8988T (cell line): Measurements from ENCODE around the gene CTIF.
A peak's percentile ranks its signal among the peaks of the same experiment; 100 is the strongest.

Experiments
- DNase-seq: peaks from one replicate; pipeline ENCODE4 v3.0.0; 2011

Gene CTIF

DNA sequence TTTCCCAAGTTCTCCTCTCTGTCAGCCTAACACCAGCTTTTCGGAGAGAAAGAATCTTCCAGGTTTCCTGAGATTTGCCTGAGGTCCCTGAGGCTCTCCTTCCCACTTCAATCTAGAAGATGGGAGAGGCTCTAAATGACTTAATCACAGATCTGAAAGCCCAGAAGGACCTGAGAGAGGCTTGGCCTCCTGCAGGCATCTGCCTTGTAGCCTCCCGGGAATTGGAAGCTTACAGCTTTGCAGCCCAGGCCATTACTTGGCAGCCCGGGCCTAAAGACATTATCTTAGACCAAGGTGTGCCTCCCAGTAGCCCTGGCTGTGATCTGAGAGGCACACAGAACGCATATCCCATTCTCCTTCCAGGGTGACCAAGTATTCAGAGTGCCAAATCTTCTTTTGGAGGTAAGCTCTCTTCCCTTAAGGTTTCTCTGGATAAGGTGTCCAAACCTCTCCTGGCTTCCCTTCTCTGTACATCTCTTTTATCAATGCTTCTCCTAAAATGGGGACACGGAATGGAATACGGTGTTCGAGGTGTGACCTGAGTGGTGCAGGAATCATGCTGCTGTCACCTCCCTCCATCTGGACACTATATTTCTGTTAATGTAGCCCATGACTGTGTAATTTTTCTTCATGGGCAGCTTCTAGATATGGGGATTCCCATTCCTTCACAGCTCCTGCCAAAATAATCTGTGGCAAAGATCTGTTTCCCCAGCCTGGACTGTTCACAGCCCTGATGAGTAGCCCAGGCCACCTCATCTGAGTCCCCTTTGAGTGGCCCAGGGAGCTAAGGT, 16.0 kb downstream of the CTIF start:
- no peak for DNase-seq

DNA sequence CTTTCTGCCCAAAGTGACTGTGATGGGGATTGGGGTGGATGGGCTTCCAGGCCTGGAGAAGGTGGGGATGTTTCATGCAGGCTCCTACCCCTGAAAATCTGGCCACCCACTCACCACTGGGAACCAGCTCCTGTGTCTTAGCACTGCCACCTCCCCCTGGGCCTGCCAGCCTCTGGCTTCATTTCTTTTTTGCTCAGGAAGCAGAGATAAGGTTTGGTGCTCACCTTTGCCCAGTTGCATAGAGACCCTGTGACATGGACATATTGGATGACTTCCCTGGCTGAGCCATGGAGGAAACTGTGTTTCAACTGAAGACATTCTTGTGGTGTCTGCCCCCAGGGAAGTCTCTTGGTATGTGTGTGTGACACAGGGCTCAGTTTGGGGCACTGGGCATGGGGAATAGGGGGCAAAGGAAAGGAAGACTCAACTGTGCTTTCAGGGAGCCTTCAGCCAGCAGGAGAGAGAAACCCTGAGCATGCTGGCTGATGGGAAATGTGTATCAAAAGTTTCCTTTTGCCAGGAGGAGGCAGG, 16.7 kb downstream of the CTIF start:
- no peak for DNase-seq

- DNase-seq, result no peak
Measured at GRCh38 chr18:48557640-48558174, 18.9 kb downstream of the CTIF start.

GRCh38 chr18:48558248-48558647, 19.4 kb downstream of the CTIF start:
- no peak for DNase-seq

- DNase-seq, result no peak
Measured at GRCh38 chr18:48560491-48560890, 21.7 kb downstream of the CTIF start.

- no peak for DNase-seq
Measured at GRCh38 chr18:48562075-48562474, 23.2 kb downstream of the CTIF start.

DNA sequence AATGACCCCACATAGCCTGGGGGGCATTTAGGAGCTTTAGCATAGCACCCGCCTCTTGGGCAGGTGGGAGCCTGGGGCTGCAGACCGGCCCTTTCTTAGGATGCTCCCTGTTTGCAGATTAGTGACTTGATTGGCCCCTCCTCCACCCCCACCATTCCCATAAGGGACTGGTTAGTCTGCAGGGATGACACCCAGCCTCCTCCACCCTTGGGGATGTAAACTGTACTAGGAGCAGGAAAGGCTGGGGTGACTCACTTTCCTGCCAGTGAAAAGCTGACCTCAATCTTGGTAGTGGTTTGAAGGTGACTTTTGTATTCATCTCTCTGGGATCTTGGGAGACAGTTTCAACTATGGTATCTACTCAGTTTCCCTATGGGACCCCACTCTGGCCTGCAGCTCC, 24.2 kb downstream of the CTIF start:
- DNase-seq, result peak; percentile 42

DNA sequence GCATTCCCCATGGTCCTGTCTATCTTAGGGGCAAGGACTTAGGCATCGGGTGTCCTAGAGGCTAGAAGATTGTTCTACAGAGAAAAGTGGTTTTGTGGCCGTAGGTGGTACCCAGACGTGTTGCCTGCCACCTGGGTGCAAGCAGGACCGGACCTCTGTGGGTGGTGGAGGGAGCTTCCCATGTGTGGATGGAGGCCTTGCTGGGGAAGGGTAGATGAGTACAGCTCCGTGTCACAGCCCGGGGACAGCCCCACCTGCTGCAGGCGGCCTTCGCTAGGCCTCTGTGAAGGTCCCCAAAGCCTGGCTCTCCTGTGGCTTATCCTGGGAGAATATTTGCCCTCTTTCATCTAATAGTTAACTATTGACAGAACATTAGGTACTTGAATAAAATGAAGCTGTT, 25.3 kb downstream of the CTIF start:
- DNase-seq, result no peak

DNA sequence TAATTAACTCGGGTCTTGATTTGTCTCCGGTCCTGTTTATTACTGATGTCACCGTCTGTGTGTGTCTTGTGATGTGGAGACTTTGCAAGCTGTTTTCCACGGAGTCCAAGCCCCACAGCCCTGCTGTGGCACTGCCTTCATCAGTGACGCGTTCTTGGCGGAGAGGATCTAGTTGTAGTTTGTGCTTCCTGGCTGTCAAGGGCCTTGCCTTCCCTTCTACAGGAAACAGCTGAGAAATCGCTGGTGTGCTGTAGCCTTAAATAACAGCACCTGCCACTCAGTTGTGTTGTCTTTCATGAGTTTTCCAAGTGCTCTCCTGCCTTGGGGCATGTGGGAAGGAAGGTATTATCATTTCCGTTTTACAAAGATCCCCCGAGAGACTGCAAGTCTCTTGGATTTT, 26.3 kb downstream of the CTIF start:
- DNase-seq, result no peak

GRCh38 chr18:48566589-48566988, 27.8 kb downstream of the CTIF start:
- DNase-seq, result no peak

- DNase-seq, result no peak
Measured at GRCh38 chr18:48567388-48567787, 28.6 kb downstream of the CTIF start.

GRCh38 chr18:48569139-48569914, 30.5 kb downstream of the CTIF start:
- no peak for DNase-seq

- DNase-seq, result no peak
Measured at GRCh38 chr18:48569915-48570264, 31.1 kb downstream of the CTIF start.

- no peak for DNase-seq
Measured at GRCh38 chr18:48570313-48570712, 31.5 kb downstream of the CTIF start.

GRCh38 chr18:48571639-48572384, 33.0 kb downstream of the CTIF start:
- no peak for DNase-seq

DNA sequence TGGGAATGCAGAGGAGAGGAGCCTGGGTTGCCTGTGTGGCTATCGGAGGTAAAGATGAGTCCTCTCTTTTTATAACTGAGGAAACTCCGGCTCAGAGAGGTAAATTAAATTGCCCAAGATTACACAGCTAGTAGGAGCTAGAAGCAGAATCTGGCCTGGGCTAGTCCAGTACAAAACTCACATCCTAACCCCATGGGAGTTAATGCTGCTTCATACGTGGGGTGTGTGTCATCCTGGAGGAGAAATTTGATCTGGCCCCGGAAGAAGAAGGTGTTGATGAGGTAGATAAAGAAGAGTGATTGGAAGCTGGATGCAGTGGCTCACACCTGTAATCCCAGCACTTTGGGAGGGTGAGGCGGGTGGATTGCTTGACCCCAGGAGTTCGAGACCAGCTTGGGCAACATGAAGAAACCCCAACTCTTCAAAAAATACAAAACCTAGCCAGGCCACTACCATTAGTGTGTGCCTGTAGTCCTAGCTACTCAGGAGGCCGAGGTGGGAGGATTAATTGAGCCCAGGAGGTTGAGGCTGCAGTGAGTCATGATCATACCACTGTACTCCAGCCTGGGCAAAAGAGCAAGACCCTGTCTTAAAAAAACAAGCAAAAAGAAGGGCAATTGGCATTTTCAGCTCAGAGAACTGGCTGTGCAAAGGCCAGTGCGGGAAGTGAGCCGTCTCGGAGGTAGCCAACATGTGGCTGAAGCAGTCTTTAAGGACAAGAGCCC, 33.7 kb downstream of the CTIF start:
- DNase-seq, result no peak

GRCh38 chr18:48573632-48574283, 34.9 kb downstream of the CTIF start:
- DNase-seq, result no peak

GRCh38 chr18:48574667-48575300, 36.0 kb downstream of the CTIF start:
- DNase-seq, result no peak

- DNase-seq, result no peak
Measured at GRCh38 chr18:48575301-48575657, 36.4 kb downstream of the CTIF start.

GRCh38 chr18:48575658-48576456, 37.0 kb downstream of the CTIF start:
- DNase-seq, result no peak

- no peak for DNase-seq
Measured at GRCh38 chr18:48576457-48576771, 37.6 kb downstream of the CTIF start.
